GM12878 (cell line): ENCODE results near the gene SCYL1. TPM values are rescaled to one million over a fixed set of nuclear protein-coding genes. Genes with fewer than 3 reads are reported as not detected.

Experiments
- BCL3 ChIP-seq: IDR thresholded peaks from 2 replicates; pipeline ENCODE4 v1.6.1; 2011; ENCODE audit warnings: borderline replicate concordance, low read depth, mild to moderate bottlenecking, moderate library complexity, low read length; ENCODE audit not compliant: insufficient read depth, poor library complexity, severe bottlenecking
- EZH2 ChIP-seq: IDR thresholded peaks from 2 replicates; pipeline ENCODE4 v1.6.1; 2012; ENCODE audit warnings: low read depth, mild to moderate bottlenecking, control low read depth, inconsistent platforms, low read length, borderline replicate concordance; ENCODE audit not compliant: control insufficient read depth
- PRDM15 ChIP-seq: fragments of 450-650 bp; formaldehyde crosslinking; IDR thresholded peaks from 2 replicates; pipeline ENCODE4 v1.4.0; 2020; ENCODE audit warnings: mild to moderate bottlenecking, moderate library complexity
- SMAD1 ChIP-seq: fragments of 450-650 bp; IDR thresholded peaks from 2 replicates; pipeline ENCODE4 v1.6.1; 2018; ENCODE audit warnings: mild to moderate bottlenecking, low read depth; ENCODE audit not compliant: partially characterized antibody
- SUPT20H ChIP-seq: IDR thresholded peaks from 2 replicates; pipeline ENCODE4 v1.6.1; 2011; ENCODE audit warnings: low read depth, mild to moderate bottlenecking, low read length, moderate library complexity, borderline replicate concordance; ENCODE audit not compliant: control insufficient read depth
- TCF7 ChIP-seq: IDR thresholded peaks from 2 replicates; pipeline ENCODE4 v1.6.1; 2014; ENCODE audit warnings: antibody characterized with exemption, borderline replicate concordance
- polyA plus RNA-seq, 11 experiments: library from polyadenylated mRNA; depleted of rRNA in 4 of 11; unstranded in 6 of 11; stranded (reverse) in 5 of 11; fragments of >200 nt; fragmentation: Nextera tagmentation in 4 of 11; fragmentation: Illumina TruSeq in 1 of 11; extraction: Ambion mirVana in 4 of 11; extraction: Trizol in 1 of 11; gene quantifications; 1 replicate in 1 of 11; 2 replicates in 10 of 11; pipeline versions ENCODE4 v1.2.1 to v1.2.3, GENCODE V29; 2011 to 2016; ENCODE audit warnings: inconsistent platforms in 2 of 11, missing spikeins in 2 of 11, low read depth in 1 of 11
- total RNA-seq, 4 experiments: library from RNA; depleted of rRNA in 3 of 4; stranded (reverse); fragments of >200 nt in 3 of 4; fragmentation: Illumina TruSeq in 1 of 4; extraction: Trizol in 1 of 4; gene quantifications; 2 replicates each; pipeline versions ENCODE4 v1.2.1 to v1.2.3, GENCODE V29; 2013 to 2021
- TF ChIP-seq, protein P1 (sequence below): IDR thresholded peaks from 2 replicates; pipeline ENCODE4 v1.6.1; 2011; ENCODE audit warnings: borderline replicate concordance, low read depth, mild to moderate bottlenecking, moderate library complexity, mixed read lengths, low read length; ENCODE audit not compliant: insufficient read depth; ENCODE audit errors: extremely low read length
- TF ChIP-seq, protein P2 (sequence below): fragments of 450-650 bp; IDR thresholded peaks from 2 replicates; pipeline ENCODE4 v1.6.1; 2018; ENCODE audit warnings: mild to moderate bottlenecking, low read depth, moderate library complexity; ENCODE audit not compliant: partially characterized antibody

The SCYL1 gene
- total and polyA plus RNA-seq, 10 of the 15 experiments (the other 5 are each of a cell fraction or from before 2014, with no cell fraction given), result 0.80 to 82.7 (median 51.2) TPM

DNA sequence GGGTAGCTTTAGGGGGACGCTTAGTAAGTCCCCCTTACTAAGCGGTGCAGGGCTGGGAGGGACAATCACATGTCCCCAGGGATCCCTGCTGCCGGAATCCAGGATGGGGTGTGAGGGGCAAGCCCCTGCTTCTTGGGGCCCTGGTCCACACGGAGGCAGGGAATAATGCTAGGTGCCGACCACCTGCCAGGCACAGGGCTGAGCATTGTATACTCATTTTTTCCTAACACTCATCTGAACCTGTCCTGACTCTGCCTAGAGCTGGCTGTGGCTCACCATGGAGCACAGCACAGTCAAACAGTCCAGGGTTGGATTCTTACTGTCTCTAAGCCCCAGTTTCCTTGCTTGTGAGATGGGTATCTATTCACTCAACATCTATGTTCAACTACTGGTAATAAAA, 34.7 kb downstream of the SCYL1 start (continued):
- TF ChIP-seq, protein P1, sequence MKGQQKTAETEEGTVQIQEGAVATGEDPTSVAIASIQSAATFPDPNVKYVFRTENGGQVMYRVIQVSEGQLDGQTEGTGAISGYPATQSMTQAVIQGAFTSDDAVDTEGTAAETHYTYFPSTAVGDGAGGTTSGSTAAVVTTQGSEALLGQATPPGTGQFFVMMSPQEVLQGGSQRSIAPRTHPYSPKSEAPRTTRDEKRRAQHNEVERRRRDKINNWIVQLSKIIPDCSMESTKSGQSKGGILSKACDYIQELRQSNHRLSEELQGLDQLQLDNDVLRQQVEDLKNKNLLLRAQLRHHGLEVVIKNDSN, result no peak
- TF ChIP-seq, protein P2, sequence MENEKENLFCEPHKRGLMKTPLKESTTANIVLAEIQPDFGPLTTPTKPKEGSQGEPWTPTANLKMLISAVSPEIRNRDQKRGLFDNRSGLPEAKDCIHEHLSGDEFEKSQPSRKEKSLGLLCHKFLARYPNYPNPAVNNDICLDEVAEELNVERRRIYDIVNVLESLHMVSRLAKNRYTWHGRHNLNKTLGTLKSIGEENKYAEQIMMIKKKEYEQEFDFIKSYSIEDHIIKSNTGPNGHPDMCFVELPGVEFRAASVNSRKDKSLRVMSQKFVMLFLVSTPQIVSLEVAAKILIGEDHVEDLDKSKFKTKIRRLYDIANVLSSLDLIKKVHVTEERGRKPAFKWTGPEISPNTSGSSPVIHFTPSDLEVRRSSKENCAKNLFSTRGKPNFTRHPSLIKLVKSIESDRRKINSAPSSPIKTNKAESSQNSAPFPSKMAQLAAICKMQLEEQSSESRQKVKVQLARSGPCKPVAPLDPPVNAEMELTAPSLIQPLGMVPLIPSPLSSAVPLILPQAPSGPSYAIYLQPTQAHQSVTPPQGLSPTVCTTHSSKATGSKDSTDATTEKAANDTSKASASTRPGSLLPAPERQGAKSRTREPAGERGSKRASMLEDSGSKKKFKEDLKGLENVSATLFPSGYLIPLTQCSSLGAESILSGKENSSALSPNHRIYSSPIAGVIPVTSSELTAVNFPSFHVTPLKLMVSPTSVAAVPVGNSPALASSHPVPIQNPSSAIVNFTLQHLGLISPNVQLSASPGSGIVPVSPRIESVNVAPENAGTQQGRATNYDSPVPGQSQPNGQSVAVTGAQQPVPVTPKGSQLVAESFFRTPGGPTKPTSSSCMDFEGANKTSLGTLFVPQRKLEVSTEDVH, result no peak
- no peak for TF ChIP-seq SMAD1
- no peak for TF ChIP-seq TCF7
- TF ChIP-seq PRDM15, result no peak
- TF ChIP-seq EZH2, result no peak
- no peak for TF ChIP-seq BCL3
- TF ChIP-seq SUPT20H, result no peak
